Left lung (tissue), 10 donors: ENCODE data around the gene CDH4. TPM values are rescaled to one million over a fixed set of nuclear protein-coding genes. Genes with fewer than 3 reads are reported as not detected.

Experiments used
- ATAC-seq: fragments of 200-7000 bp; cut with Tn5 transposase; one replicate; pipeline ENCODE4 v1.9.1; 2020; ENCODE audit warnings: moderate library complexity
- DNase-seq, 4 donors: peaks; one replicate each; pipeline ENCODE4 v3.0.0-alpha.2; 2013 to 2020
- H3K27ac ChIP-seq, 2 donors: fragments of 200-600 bp; sonication (generic) in 1 of 2; one replicate each; pipeline versions ENCODE4 v1.5.0 to v1.8.0; 2020 to 2021
- H3K27me3 ChIP-seq, 2 donors: fragments of 200-600 bp; sonication (generic) in 1 of 2; one replicate each; pipeline versions ENCODE4 v1.5.0 to v1.8.0; 2020 to 2021
- H3K36me3 ChIP-seq, 2 donors: fragments of 200-600 bp; sonication (generic) in 1 of 2; one replicate each; pipeline versions ENCODE4 v1.5.0 to v1.8.0; 2020 to 2021
- H3K4me1 ChIP-seq, 2 donors: fragments of 200-600 bp; one replicate each; pipeline ENCODE4 v1.8.0; 2021
- H3K4me3 ChIP-seq, 2 donors: fragments of 200-600 bp; sonication (generic) in 1 of 2; one replicate each; pipeline versions ENCODE4 v1.5.0 to v1.8.0; 2020 to 2021; ENCODE audit warnings: mild to moderate bottlenecking in 1 of 2
- H3K9me3 ChIP-seq, 2 donors: fragments of 200-600 bp; sonication (generic) in 1 of 2; one replicate each; pipeline versions ENCODE4 v1.5.0 to v1.8.0; 2020 to 2021
- intact Hi-C, 2 donors: fragments of 100-400 bp; cut with DNase I; formaldehyde crosslinking; loops; one replicate each; pipeline versions ENCODE4 v1.11.2 to v1.14.2; 2022
- polyA plus RNA-seq, 6 donors: library from polyadenylated mRNA; unstranded; fragments of 120-200 nt; gene quantifications; one replicate each; pipeline ENCODE4 v1.2.1, GENCODE V29; 2013; ENCODE audit not compliant: insufficient read length in 6 of 6
- total RNA-seq, 2 donors: library from RNA; stranded (reverse); fragmentation: NEBNext Ultra II Directional; extraction: Animal tissue kit (Norgen Biotek cat#: 25700); gene quantifications; one replicate each; pipeline ENCODE4 v1.2.1, GENCODE V29; 2021
- TF ChIP-seq, protein P1 (sequence below), 2 donors: fragments of 200-600 bp; sonication (generic) in 1 of 2; IDR thresholded peaks; one replicate each; pipeline versions ENCODE4 v1.5.0 to v1.8.0; 2021; ENCODE audit warnings: antibody characterized with exemption in 2 of 2
- donor health status: DM: no; HTN: yes; CAD: no.
- donor health status: DM: no; HTN: no; CAD: no.

Gene CDH4
- total and polyA plus RNA-seq, 8 donors = 0.24 to 10.8 (median 5.1) TPM

- no peak for ATAC-seq
- Histone ChIP-seq H3K9me3 (peaks cover 0 to 18% of the 10 kb centered on the region in 2 donors), H3K27ac (no peak overlapping the region), H3K4me3 (no peak overlapping the region), H3K4me1 (no peaks in the 10 kb centered on the region), H3K27me3 (peaks cover 0 to 34% of the 10 kb centered on the region in 2 donors), H3K36me3 (no peaks in the 10 kb centered on the region)
- peak in 1 of 4 donors; percentile 20 for DNase-seq
- intact Hi-C loops = no loop called here
- TF ChIP-seq, protein P1, sequence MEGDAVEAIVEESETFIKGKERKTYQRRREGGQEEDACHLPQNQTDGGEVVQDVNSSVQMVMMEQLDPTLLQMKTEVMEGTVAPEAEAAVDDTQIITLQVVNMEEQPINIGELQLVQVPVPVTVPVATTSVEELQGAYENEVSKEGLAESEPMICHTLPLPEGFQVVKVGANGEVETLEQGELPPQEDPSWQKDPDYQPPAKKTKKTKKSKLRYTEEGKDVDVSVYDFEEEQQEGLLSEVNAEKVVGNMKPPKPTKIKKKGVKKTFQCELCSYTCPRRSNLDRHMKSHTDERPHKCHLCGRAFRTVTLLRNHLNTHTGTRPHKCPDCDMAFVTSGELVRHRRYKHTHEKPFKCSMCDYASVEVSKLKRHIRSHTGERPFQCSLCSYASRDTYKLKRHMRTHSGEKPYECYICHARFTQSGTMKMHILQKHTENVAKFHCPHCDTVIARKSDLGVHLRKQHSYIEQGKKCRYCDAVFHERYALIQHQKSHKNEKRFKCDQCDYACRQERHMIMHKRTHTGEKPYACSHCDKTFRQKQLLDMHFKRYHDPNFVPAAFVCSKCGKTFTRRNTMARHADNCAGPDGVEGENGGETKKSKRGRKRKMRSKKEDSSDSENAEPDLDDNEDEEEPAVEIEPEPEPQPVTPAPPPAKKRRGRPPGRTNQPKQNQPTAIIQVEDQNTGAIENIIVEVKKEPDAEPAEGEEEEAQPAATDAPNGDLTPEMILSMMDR (IDR thresholded peaks at IDR 0.05) = no peak
These were observed 447.7 kb downstream of the CDH4 start for GRCh38 chr20:61699495-61700374.

DNA sequence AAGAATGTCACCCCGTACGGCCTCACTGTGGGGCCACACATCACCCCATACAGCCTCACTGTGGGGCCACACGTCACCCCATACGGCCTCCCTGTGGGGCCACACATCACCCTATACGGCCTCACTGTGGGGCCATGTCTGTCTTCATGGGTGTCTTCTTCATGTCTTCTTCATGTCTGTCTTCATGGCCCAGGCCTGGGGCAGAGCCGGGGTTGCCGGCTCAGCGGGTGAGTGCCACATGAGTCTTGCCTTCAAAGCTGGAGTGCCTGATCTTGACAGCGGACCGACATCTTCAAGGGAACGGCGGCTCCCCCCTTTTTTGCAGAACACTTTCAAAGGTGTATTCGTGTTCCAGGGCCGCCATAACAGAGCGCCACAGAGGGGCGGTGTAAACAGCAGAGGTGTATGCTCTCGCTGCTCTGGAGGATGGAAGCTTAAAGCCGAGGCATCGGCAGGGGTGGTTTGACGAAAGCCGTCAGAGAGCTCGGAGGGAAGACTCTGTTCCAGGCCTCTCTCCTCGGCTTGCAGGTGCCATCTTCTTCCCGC lies 448.6 kb downstream of the CDH4 start:
- TF ChIP-seq, protein P1 (IDR thresholded peaks at IDR 0.05) = no peak
- H3K4me1 ChIP-seq = no peaks in the 10 kb centered on the region
- ATAC-seq (no peak), DNase-seq (peak in 1 of 4 donors; percentile 47)
- H3K36me3 ChIP-seq = no peaks in the 10 kb centered on the region
- H3K9me3 ChIP-seq = peaks cover 0 to 16% of the 10 kb centered on the region in 2 donors
- peaks cover 0 to 37% of the 10 kb centered on the region in 2 donors for H3K27me3 ChIP-seq
- no peak overlapping the region for H3K4me3 ChIP-seq
- intact Hi-C loops = no loop called here
- no peak overlapping the region for H3K27ac ChIP-seq

- H3K27ac ChIP-seq = no peak overlapping the region
- no peaks in the 10 kb centered on the region for H3K4me1 ChIP-seq
- TF ChIP-seq, protein P1 (IDR thresholded peaks at IDR 0.05) = no peak
- H3K9me3 ChIP-seq = peaks cover 0 to 14% of the 10 kb centered on the region in 2 donors
- H3K36me3 ChIP-seq = no peaks in the 10 kb centered on the region
- peaks cover 0 to 34% of the 10 kb centered on the region in 2 donors for H3K27me3 ChIP-seq
- ATAC-seq (no peak), DNase-seq (peak in 1 of 4 donors; percentile 39)
- no peak overlapping the region for H3K4me3 ChIP-seq
- intact Hi-C loops = no loop called here
These were observed 449.3 kb downstream of the CDH4 start for GRCh38 chr20:61701401-61701800.

DNA sequence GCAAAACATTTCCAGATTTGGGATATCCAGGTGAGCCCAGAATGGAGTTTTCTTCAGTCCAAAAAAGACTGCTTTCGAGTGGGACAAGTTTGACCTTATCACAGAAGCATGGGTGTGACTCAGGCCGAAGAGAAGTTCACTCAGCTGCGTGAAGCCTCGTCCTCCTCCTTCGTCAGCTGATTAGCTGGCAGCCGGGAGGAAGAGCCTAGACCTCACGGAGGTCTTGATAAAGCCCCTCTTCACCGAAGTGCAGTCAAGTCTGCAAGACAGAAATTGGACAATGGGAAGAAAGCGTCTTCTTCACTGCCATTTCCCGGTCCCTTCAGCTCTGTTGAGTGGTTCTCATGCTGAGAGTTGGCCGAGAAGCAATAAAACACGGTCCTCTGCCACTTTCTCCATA lies 449.7 kb downstream of the CDH4 start:
- no peaks in the 10 kb centered on the region for H3K36me3 ChIP-seq
- H3K27ac ChIP-seq = no peak overlapping the region
- DNase-seq (no peak), ATAC-seq (no peak)
- intact Hi-C loops = no loop called here
- H3K27me3 ChIP-seq = peaks cover 0 to 35% of the 10 kb centered on the region in 2 donors
- peaks cover 0 to 17% of the 10 kb centered on the region in 2 donors for H3K9me3 ChIP-seq
- no peaks in the 10 kb centered on the region for H3K4me1 ChIP-seq
- no peak overlapping the region for H3K4me3 ChIP-seq
- TF ChIP-seq, protein P1 (IDR thresholded peaks at IDR 0.05) = no peak

- H3K36me3 ChIP-seq = no peaks in the 10 kb centered on the region
These were observed 450.2 kb downstream of the CDH4 start for GRCh38 chr20:61702246-61702645.

More at GRCh38 chr20:61702246-61702645, 450.2 kb downstream of the CDH4 start:
- intact Hi-C loops = no loop called here
- H3K4me1 ChIP-seq = no peaks in the 10 kb centered on the region
- peaks cover 0 to 35% of the 10 kb centered on the region in 2 donors for H3K27me3 ChIP-seq
- ATAC-seq (no peak), DNase-seq (no peak)
- no peak overlapping the region for H3K4me3 ChIP-seq
- TF ChIP-seq, protein P1 (IDR thresholded peaks at IDR 0.05) = no peak
- H3K9me3 ChIP-seq = peaks cover 0 to 19% of the 10 kb centered on the region in 2 donors
- no peak overlapping the region for H3K27ac ChIP-seq
